Left lung (tissue), 10 donors: Measurements from ENCODE around the gene TSPAN17. TPM values are rescaled to one million over a fixed set of nuclear protein-coding genes. Genes with fewer than 3 reads are reported as not detected.

Source experiments
- ATAC-seq: fragments of 200-7000 bp; cut with Tn5 transposase; one replicate; pipeline ENCODE4 v1.9.1; 2020; ENCODE audit warnings: moderate library complexity
- DNase-seq, 4 donors: peaks; one replicate each; pipeline ENCODE4 v3.0.0-alpha.2; 2013 to 2020
- H3K27ac ChIP-seq, 2 donors: fragments of 200-600 bp; sonication (generic) in 1 of 2; one replicate each; pipeline versions ENCODE4 v1.5.0 to v1.8.0; 2020 to 2021
- H3K27me3 ChIP-seq, 2 donors: fragments of 200-600 bp; sonication (generic) in 1 of 2; one replicate each; pipeline versions ENCODE4 v1.5.0 to v1.8.0; 2020 to 2021
- H3K36me3 ChIP-seq, 2 donors: fragments of 200-600 bp; sonication (generic) in 1 of 2; one replicate each; pipeline versions ENCODE4 v1.5.0 to v1.8.0; 2020 to 2021
- H3K4me1 ChIP-seq, 2 donors: fragments of 200-600 bp; one replicate each; pipeline ENCODE4 v1.8.0; 2021
- H3K4me3 ChIP-seq, 2 donors: fragments of 200-600 bp; sonication (generic) in 1 of 2; one replicate each; pipeline versions ENCODE4 v1.5.0 to v1.8.0; 2020 to 2021; ENCODE audit warnings: mild to moderate bottlenecking in 1 of 2
- H3K9me3 ChIP-seq, 2 donors: fragments of 200-600 bp; sonication (generic) in 1 of 2; one replicate each; pipeline versions ENCODE4 v1.5.0 to v1.8.0; 2020 to 2021
- CTCF ChIP-seq, 2 donors: fragments of 200-600 bp; sonication (generic) in 1 of 2; IDR thresholded peaks; one replicate each; pipeline versions ENCODE4 v1.5.0 to v1.8.0; 2021; ENCODE audit warnings: antibody characterized with exemption in 2 of 2
- intact Hi-C, 2 donors: fragments of 100-400 bp; cut with DNase I; formaldehyde crosslinking; loops; one replicate each; pipeline versions ENCODE4 v1.11.2 to v1.14.2; 2022
- polyA plus RNA-seq, 6 donors: library from polyadenylated mRNA; unstranded; fragments of 120-200 nt; gene quantifications; one replicate each; pipeline ENCODE4 v1.2.1, GENCODE V29; 2013; ENCODE audit not compliant: insufficient read length in 6 of 6
- total RNA-seq, 2 donors: library from RNA; stranded (reverse); fragmentation: NEBNext Ultra II Directional; extraction: Animal tissue kit (Norgen Biotek cat#: 25700); gene quantifications; one replicate each; pipeline ENCODE4 v1.2.1, GENCODE V29; 2021
- donor health status: DM: no; HTN: yes; CAD: no.
- donor health status: DM: no; HTN: no; CAD: no.

The TSPAN17 gene
- total and polyA plus RNA-seq, 8 donors: 26.0 to 48.3 (median 35.0) TPM

GRCh38 chr5:176690911-176691310, 43.6 kb downstream of the TSPAN17 start:
- H3K36me3 ChIP-seq: no peaks in the 10 kb centered on the region
- H3K27me3 ChIP-seq: peaks cover 11 to 83% of the 10 kb centered on the region in 2 donors
- ATAC-seq (no peak), DNase-seq (no peak)
- H3K4me1 ChIP-seq: no peaks in the 10 kb centered on the region
- no peak overlapping the region for H3K27ac ChIP-seq
- intact Hi-C loops: no loop called here
- H3K4me3 ChIP-seq: no peak overlapping the region
- TF ChIP-seq CTCF (IDR thresholded peaks at IDR 0.05): no peak
- peaks cover 0 to 9% of the 10 kb centered on the region in 2 donors for H3K9me3 ChIP-seq

- intact Hi-C loops: no loop called here
- no peak for TF ChIP-seq CTCF (IDR thresholded peaks at IDR 0.05)
- H3K36me3 ChIP-seq: no peaks in the 10 kb centered on the region
- no peak overlapping the region for H3K27ac ChIP-seq
- DNase-seq (no peak), ATAC-seq (no peak)
- no peaks in the 10 kb centered on the region for H3K4me1 ChIP-seq
- H3K27me3 ChIP-seq: peaks cover 11 to 89% of the 10 kb centered on the region in 2 donors
- H3K4me3 ChIP-seq: no peak overlapping the region
- H3K9me3 ChIP-seq: peaks cover 0 to 9% of the 10 kb centered on the region in 2 donors
These were observed 44.2 kb downstream of the TSPAN17 start for GRCh38 chr5:176691524-176691923.

- no peaks in the 10 kb centered on the region for H3K36me3 ChIP-seq
- H3K27ac ChIP-seq: no peak overlapping the region
- TF ChIP-seq CTCF (IDR thresholded peaks at IDR 0.05): no peak
- DNase-seq (no peak), ATAC-seq (peak; percentile 16)
- no peaks in the 10 kb centered on the region for H3K4me1 ChIP-seq
- peaks cover 11 to 92% of the 10 kb centered on the region in 2 donors for H3K27me3 ChIP-seq
- H3K4me3 ChIP-seq: no peak overlapping the region
- H3K9me3 ChIP-seq: peaks cover 0 to 7% of the 10 kb centered on the region in 2 donors
- intact Hi-C loops: no loop called here
These were observed 45.0 kb downstream of the TSPAN17 start for GRCh38 chr5:176692326-176692725.

GRCh38 chr5:176692839-176693476, 45.7 kb downstream of the TSPAN17 start:
- no peaks in the 10 kb centered on the region for H3K4me1 ChIP-seq
- no peaks in the 10 kb centered on the region for H3K36me3 ChIP-seq
- peak; percentile 74 for ATAC-seq
- peak in 1 of 4 donors; percentile 37 for DNase-seq
- intact Hi-C loops: no loop called here
- H3K4me3 ChIP-seq: no peak overlapping the region
- TF ChIP-seq CTCF (IDR thresholded peaks at IDR 0.05): no peak
- peaks cover 11 to 92% of the 10 kb centered on the region in 2 donors for H3K27me3 ChIP-seq
- peaks cover 0 to under 1% of the 10 kb centered on the region in 2 donors for H3K9me3 ChIP-seq
- H3K27ac ChIP-seq: no peak overlapping the region

GRCh38 chr5:176693477-176693851, 46.2 kb downstream of the TSPAN17 start:
- no peak overlapping the region for H3K27ac ChIP-seq
- no peaks in the 10 kb centered on the region for H3K4me1 ChIP-seq
- no peak for DNase-seq
- TF ChIP-seq CTCF (IDR thresholded peaks at IDR 0.05): no peak
- no peak overlapping the region for H3K4me3 ChIP-seq
- H3K27me3 ChIP-seq: peaks cover 11 to 92% of the 10 kb centered on the region in 2 donors
- ATAC-seq: peak; percentile 62
- no peaks in the 10 kb centered on the region for H3K36me3 ChIP-seq
- H3K9me3 ChIP-seq: no peaks in the 10 kb centered on the region
- intact Hi-C loops: no loop called here
